ENCODE measurements around the gene GDI1. TPM values are rescaled to one million over a fixed set of nuclear protein-coding genes. Genes with fewer than 3 reads are reported as not detected.

The GDI1 gene
- total and polyA plus RNA-seq, 2 experiments from 2014 or later = 131 to 190 TPM

DNA sequence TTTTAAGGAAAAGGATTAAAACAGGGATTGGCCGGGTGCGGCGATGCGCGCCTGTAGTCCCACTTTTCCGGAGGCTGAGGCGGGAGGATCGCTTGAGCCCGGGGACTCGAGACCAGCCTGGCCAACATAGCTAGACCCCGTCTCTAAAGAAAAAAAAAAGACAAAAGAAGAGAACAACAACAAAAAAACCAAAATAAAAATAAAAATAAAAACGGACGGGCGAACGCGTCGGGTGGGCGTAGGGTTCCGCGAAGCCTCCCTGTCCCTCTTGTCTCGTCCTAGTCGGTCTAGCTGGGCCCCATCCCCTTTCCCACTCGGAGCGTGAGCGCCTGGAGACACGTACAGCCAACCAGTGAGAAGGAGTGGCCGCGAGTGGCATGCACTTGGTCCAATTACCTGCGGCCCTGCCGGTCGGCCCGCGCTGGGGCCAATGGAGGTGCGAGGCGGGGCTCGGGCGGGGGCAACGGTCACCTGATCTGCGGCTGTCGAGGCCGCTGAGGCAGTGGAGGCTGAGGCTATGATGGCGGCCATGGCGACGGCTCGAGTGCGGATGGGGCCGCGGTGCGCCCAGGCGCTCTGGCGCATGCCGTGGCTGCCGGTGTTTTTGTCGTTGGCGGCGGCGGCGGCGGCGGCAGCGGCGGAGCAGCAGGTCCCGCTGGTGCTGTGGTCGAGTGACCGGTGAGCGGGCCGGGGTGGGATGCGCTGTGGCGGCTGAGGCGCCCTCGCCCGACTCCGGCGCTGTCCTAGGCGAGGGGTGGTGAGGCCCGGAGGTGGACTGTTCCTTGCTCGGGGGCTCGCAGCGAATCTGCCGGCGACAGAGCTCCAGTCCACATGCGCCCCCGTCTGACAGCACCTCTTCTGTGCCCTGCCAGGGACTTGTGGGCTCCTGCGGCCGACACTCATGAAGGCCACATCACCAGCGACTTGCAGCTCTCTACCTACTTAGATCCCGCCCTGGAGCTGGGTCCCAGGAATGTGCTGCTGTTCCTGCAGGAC, 8.5 kb upstream of the GDI1 start, which contains the start of gene ATP6AP1:
TSS of gene ATP6AP1 (plus strand) at position 502 of the 996 bp plus-strand sequence. CDS start at position 518, 16 bp downstream.
- DNase-seq (ENCODE audit: low read depth in 1 of 2, low spot score in 1 of 2) = peak; percentile 91 to 96
- H3K27me3 ChIP-seq = no peaks in the 10 kb centered on the region
- peak within 1 kb of the TSS; percentile 66 for H3K27ac ChIP-seq
- no peaks in the 10 kb centered on the region for H3K9me3 ChIP-seq (ENCODE audit: low read depth)
- H3K36me3 ChIP-seq = no peaks in the 10 kb centered on the region
- peak within 1 kb of the TSS; percentile 66 for H3K4me3 ChIP-seq
- TF ChIP-seq, protein P1, sequence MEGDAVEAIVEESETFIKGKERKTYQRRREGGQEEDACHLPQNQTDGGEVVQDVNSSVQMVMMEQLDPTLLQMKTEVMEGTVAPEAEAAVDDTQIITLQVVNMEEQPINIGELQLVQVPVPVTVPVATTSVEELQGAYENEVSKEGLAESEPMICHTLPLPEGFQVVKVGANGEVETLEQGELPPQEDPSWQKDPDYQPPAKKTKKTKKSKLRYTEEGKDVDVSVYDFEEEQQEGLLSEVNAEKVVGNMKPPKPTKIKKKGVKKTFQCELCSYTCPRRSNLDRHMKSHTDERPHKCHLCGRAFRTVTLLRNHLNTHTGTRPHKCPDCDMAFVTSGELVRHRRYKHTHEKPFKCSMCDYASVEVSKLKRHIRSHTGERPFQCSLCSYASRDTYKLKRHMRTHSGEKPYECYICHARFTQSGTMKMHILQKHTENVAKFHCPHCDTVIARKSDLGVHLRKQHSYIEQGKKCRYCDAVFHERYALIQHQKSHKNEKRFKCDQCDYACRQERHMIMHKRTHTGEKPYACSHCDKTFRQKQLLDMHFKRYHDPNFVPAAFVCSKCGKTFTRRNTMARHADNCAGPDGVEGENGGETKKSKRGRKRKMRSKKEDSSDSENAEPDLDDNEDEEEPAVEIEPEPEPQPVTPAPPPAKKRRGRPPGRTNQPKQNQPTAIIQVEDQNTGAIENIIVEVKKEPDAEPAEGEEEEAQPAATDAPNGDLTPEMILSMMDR (IDR thresholded peaks at IDR 0.05; ENCODE audit: low read depth, low read length) = no peak
- no peaks in the 10 kb centered on the region for H3K4me1 ChIP-seq (ENCODE audit: low read depth)

DNA sequence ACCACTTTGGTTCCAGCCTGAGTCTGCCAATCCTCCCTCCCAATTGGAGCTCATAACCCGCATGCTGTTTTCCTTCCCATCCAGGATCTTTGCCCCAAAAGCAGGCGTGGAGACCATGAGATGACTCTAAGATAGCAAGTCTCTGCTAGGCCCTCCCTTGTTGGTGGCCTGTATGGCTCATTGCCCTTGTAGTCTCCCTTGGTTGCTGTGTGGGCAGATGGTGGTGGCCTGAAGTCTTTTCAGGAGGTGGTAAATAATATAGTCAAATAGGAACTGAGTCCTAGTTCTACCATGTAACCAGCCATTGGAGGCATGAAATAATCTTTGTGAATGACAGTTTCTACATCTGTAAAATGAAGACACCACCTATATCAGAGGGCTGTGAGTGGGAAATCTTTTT, 7.2 kb upstream of the GDI1 start:
- TF ChIP-seq, protein P1 (IDR thresholded peaks at IDR 0.05; ENCODE audit: low read depth, low read length) = no peak
- peak overlapping the region; percentile 66 for H3K4me3 ChIP-seq
- H3K27ac ChIP-seq = no peak overlapping the region
- H3K27me3 ChIP-seq = no peaks in the 10 kb centered on the region
- DNase-seq (ENCODE audit: low read depth in 1 of 2, low spot score in 1 of 2) = no peak
- no peaks in the 10 kb centered on the region for H3K9me3 ChIP-seq (ENCODE audit: low read depth)
- H3K36me3 ChIP-seq = no peaks in the 10 kb centered on the region
- no peaks in the 10 kb centered on the region for H3K4me1 ChIP-seq (ENCODE audit: low read depth)

DNA sequence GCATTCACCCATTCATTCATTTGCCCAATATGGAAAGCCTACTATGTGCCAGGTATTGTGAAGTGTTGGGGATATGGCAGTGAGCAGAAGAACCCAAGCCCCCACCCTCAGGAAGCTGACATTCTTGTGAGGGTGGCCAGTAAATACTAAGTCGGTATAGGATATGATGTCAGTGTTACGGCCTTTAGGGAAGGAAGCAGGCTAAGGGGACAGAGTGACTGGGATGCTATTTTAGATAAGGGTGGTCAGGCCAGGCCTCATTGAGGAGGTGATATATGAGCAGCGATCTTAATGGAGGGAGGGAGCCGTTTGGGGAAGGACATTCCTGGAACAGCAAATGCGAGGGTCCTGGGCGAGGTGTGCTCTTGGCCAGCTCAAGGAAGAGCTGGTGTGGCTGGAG, 6.5 kb upstream of the GDI1 start:
- Histone ChIP-seq H3K36me3 (no peaks in the 10 kb centered on the region), H3K27me3 (no peaks in the 10 kb centered on the region), H3K4me1 (ENCODE audit: low read depth) (no peaks in the 10 kb centered on the region), H3K9me3 (ENCODE audit: low read depth) (no peaks in the 10 kb centered on the region), H3K27ac (no peak overlapping the region), H3K4me3 (no peak overlapping the region)
- TF ChIP-seq, protein P1 (IDR thresholded peaks at IDR 0.05; ENCODE audit: low read depth, low read length) = no peak
- no peak for DNase-seq (ENCODE audit: low read depth in 1 of 2, low spot score in 1 of 2)

GRCh38 chrX:154430916-154431315, 6.0 kb upstream of the GDI1 start:
- TF ChIP-seq, protein P1 (IDR thresholded peaks at IDR 0.05; ENCODE audit: low read depth, low read length) = no peak
- no peak for DNase-seq (ENCODE audit: low read depth in 1 of 2, low spot score in 1 of 2)
- Histone ChIP-seq H3K4me3 (no peak overlapping the region), H3K27me3 (no peaks in the 10 kb centered on the region), H3K36me3 (no peaks in the 10 kb centered on the region), H3K9me3 (ENCODE audit: low read depth) (no peaks in the 10 kb centered on the region), H3K27ac (no peak overlapping the region), H3K4me1 (ENCODE audit: low read depth) (no peaks in the 10 kb centered on the region)

DNA sequence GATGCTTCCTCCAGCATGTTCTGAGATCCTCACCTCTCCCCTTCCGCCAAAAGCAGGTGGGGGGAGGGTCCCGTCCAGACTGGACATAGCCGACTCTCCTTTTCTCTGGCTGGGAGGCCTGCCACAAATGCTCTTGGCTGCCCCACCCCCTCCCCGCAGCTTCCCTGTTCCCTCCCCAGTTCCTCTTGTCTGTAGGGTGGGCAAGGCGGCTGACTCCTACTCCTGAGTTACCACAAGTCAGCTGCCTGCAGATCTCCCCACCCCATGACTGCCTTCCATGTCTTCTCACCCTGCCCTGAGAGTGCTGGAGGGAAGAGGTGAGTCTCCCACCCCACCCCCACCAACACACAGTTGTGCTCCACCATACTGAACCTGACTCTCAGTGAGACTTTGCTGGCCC, 5.6 kb upstream of the GDI1 start:
- TF ChIP-seq, protein P1 (IDR thresholded peaks at IDR 0.05; ENCODE audit: low read depth, low read length) = no peak
- no peak for DNase-seq (ENCODE audit: low read depth in 1 of 2, low spot score in 1 of 2)
- Histone ChIP-seq H3K36me3 (no peaks in the 10 kb centered on the region), H3K9me3 (ENCODE audit: low read depth) (no peaks in the 10 kb centered on the region), H3K27ac (no peak overlapping the region), H3K27me3 (no peaks in the 10 kb centered on the region), H3K4me1 (ENCODE audit: low read depth) (no peaks in the 10 kb centered on the region), H3K4me3 (no peak overlapping the region)
